OCI-LY3 (cell line): ENCODE measurements around the gene POP5.
A peak's percentile ranks its signal among the peaks of the same experiment; 100 is the strongest.

Source experiments
- H2AFZ ChIP-seq: fragments of 200-600, 300-600 bp; shearing (Covaris generic); 2 replicates; pipeline ENCODE4 v1.6.0; 2014; ENCODE audit warnings: antibody characterized with exemption, low read depth, low read length
- H3K27ac ChIP-seq: fragments of 200-600, 300-600 bp; sonication (generic); 2 replicates; pipeline ENCODE4 v1.5.1; 2014; ENCODE audit warnings: mild to moderate bottlenecking, low read length, moderate library complexity, mixed read lengths
- H3K27me3 ChIP-seq: fragments of 200-600, 300-600 bp; sonication (generic); 2 replicates; pipeline ENCODE4 v1.6.1; 2014; ENCODE audit warnings: low read depth, low read length, mixed read lengths
- H3K36me3 ChIP-seq: fragments of 200-600, 300-600 bp; sonication (generic); replicated peaks from 2 replicates; pipeline ENCODE3; 2014; ENCODE audit warnings: low read depth, low read length, mixed read lengths
- H3K4me1 ChIP-seq: fragments of 300-600, 200-600 bp; sonication (generic); 2 replicates; pipeline ENCODE4 v1.6.1; 2014; ENCODE audit warnings: low read length, mixed read lengths
- H3K4me2 ChIP-seq: fragments of 200-600, 300-600 bp; sonication (generic); 2 replicates; pipeline ENCODE4 v1.6.1; 2014; ENCODE audit warnings: low read length, mixed read lengths
- H3K4me3 ChIP-seq: fragments of 300-600, 200-600 bp; sonication (generic); 2 replicates; pipeline ENCODE4 v1.5.1; 2014; ENCODE audit warnings: antibody characterized with exemption, mild to moderate bottlenecking, low read length, moderate library complexity
- H3K79me2 ChIP-seq: fragments of 300-600, 200-600 bp; shearing (Covaris generic); 2 replicates; pipeline ENCODE4 v1.6.1; 2014; ENCODE audit warnings: mild to moderate bottlenecking, low read length, mixed read lengths
- H3K9ac ChIP-seq: fragments of 300-600, 200-600 bp; shearing (Covaris generic); 2 replicates; pipeline ENCODE4 v1.6.0; 2014; ENCODE audit warnings: mild to moderate bottlenecking, low read length, moderate library complexity
- H3K9me3 ChIP-seq: fragments of 200-600, 300-600 bp; shearing (Covaris generic); 2 replicates; pipeline ENCODE4 v1.6.1; 2014; ENCODE audit warnings: low read length, mixed read lengths; ENCODE audit not compliant: insufficient read depth
- H4K20me1 ChIP-seq: fragments of 200-600, 300-600 bp; sonication (generic); 2 replicates; pipeline ENCODE4 v1.6.1; 2016; ENCODE audit warnings: low read length, mixed read lengths; ENCODE audit not compliant: insufficient read depth
- CTCF ChIP-seq: fragments of 200-600, 300-600 bp; sonication (generic); IDR thresholded peaks from 2 replicates; pipeline ENCODE4 v1.5.1; 2014; ENCODE audit warnings: antibody characterized with exemption, low read length, low read depth
- EZH2phosphoT487 ChIP-seq: fragments of 200-600 bp; shearing (Covaris generic); IDR thresholded peaks from 2 replicates; pipeline ENCODE4 v1.6.1; 2018; ENCODE audit warnings: antibody characterized with exemption, mixed run types, low read depth

Gene POP5

GRCh38 chr12:120539303-120539702, 41.9 kb downstream of the POP5 start:
- Histone ChIP-seq H3K27me3 (no peaks in the 10 kb centered on the region), H3K9me3 (no peaks in the 10 kb centered on the region), H3K4me2 (no peak overlapping the region), H2AFZ (no peak overlapping the region), H3K27ac (no peak overlapping the region), H3K4me1 (peaks cover 21% of the 10 kb centered on the region), H3K79me2 (peaks cover 100% of the 10 kb centered on the region), H4K20me1 (peaks cover 72% of the 10 kb centered on the region), H3K4me3 (no peak overlapping the region), H3K9ac (no peak overlapping the region), H3K36me3 (peaks cover 44% of the 10 kb centered on the region)
- TF ChIP-seq EZH2phosphoT487 (no peak), CTCF (no peak)

- peaks cover 94% of the 10 kb centered on the region for H3K79me2 ChIP-seq
- H3K4me3 ChIP-seq = no peak overlapping the region
- no peak overlapping the region for H3K9ac ChIP-seq
- peaks cover 21% of the 10 kb centered on the region for H3K4me1 ChIP-seq
- peaks cover 44% of the 10 kb centered on the region for H3K36me3 ChIP-seq
- H2AFZ ChIP-seq = no peak overlapping the region
- TF ChIP-seq EZH2phosphoT487 (no peak), CTCF (no peak)
- H3K27me3 ChIP-seq = no peaks in the 10 kb centered on the region
- H3K9me3 ChIP-seq = no peaks in the 10 kb centered on the region
- H4K20me1 ChIP-seq = peaks cover 66% of the 10 kb centered on the region
- no peak overlapping the region for H3K27ac ChIP-seq
- H3K4me2 ChIP-seq = no peak overlapping the region
These were observed 42.7 kb downstream of the POP5 start for GRCh38 chr12:120538281-120539156.

- Histone ChIP-seq H2AFZ (no peak overlapping the region), H4K20me1 (peaks cover 62% of the 10 kb centered on the region), H3K4me2 (no peak overlapping the region), H3K4me1 (peaks cover 21% of the 10 kb centered on the region), H3K27ac (no peak overlapping the region), H3K4me3 (no peak overlapping the region), H3K27me3 (no peaks in the 10 kb centered on the region), H3K36me3 (peaks cover 40% of the 10 kb centered on the region), H3K79me2 (peaks cover 87% of the 10 kb centered on the region), H3K9ac (no peak overlapping the region), H3K9me3 (no peaks in the 10 kb centered on the region)
- TF ChIP-seq CTCF (no peak), EZH2phosphoT487 (no peak)
These were observed 43.4 kb downstream of the POP5 start for GRCh38 chr12:120537856-120538220.

- peak overlapping the region; percentile 87; the same call in 1 of the 2 replicates for H3K9ac ChIP-seq
- H3K36me3 ChIP-seq = peaks cover 37% of the 10 kb centered on the region
- peaks cover 53% of the 10 kb centered on the region for H4K20me1 ChIP-seq
- no peak overlapping the region for H3K27ac ChIP-seq
- H3K9me3 ChIP-seq = no peaks in the 10 kb centered on the region
- TF ChIP-seq EZH2phosphoT487 = no peak
- TF ChIP-seq CTCF = no peak
- H3K4me1 ChIP-seq = peaks cover 25% of the 10 kb centered on the region
- no peak overlapping the region for H2AFZ ChIP-seq
- peaks cover 71% of the 10 kb centered on the region for H3K79me2 ChIP-seq
- no peaks in the 10 kb centered on the region for H3K27me3 ChIP-seq
- H3K4me2 ChIP-seq = peak overlapping the region; percentile 66
- H3K4me3 ChIP-seq = peak overlapping the region; percentile 82
These were observed 45.0 kb downstream of the POP5 start for GRCh38 chr12:120536064-120536791.
